Measurements from ENCODE around the gene PUM1. TPM values are rescaled to one million over a fixed set of nuclear protein-coding genes. Genes with fewer than 3 reads are reported as not detected.
"Not testable (repeated sequence)": the region's sequence is repeated elsewhere in the genome, so short reads cannot be mapped to it uniquely, and the experiment has no call there.

PUM1 gene
- total RNA-seq, 1 donor from 2014 or later: 137 TPM

DNA sequence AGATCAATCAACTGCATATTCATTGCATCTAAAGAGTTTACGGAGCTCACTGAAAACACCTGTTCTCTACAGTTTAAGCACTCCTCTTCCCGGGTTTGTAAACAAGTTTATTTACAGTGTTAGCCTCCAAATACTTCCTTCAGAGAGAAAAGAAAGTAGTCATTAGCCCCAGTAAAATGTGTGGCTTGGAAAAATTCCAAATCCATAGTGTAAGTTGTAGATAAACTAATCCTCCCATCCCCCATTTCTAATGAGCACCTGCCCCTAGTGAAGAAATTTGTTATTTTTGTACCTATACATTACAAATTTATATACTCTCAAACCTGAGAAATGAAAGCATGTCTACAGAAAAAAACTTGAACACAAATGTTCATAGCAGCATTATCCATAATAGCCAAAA is 21.9 kb downstream of the PUM1 start:
- Mint-ChIP-seq H3K4me3 (no peak overlapping the region), H3K27me3 (no peaks in the 10 kb centered on the region), H3K9me3 (no peaks in the 10 kb centered on the region), H3K4me1 (peaks cover 51% of the 10 kb centered on the region), H3K27ac (peak overlapping the region; percentile 1), H3K36me3 (ENCODE audit: low read depth) (peaks cover 53% of the 10 kb centered on the region)
- intact Hi-C loops (cut with micrococcal nuclease): no loop called here
- ChIA-PET POLR2A (no interaction called here), CTCF (no interaction called here)
- DNase-seq (no peak), ATAC-seq (ENCODE audit: low read depth) (no peak)
- TF ChIP-seq CTCF (IDR thresholded peaks at IDR 0.05): no peak

GRCh38 chr1:31042656-31043055 is 22.9 kb downstream of the PUM1 start:
- ATAC-seq (ENCODE audit: low read depth) (no peak), DNase-seq (no peak)
- H3K36me3 Mint-ChIP-seq (ENCODE audit: low read depth): peaks cover 61% of the 10 kb centered on the region
- intact Hi-C loops (cut with micrococcal nuclease): no loop called here
- ChIA-PET CTCF (no interaction called here), POLR2A (no interaction called here)
- H3K27ac Mint-ChIP-seq: peak overlapping the region; percentile 52
- no peaks in the 10 kb centered on the region for H3K27me3 Mint-ChIP-seq
- no peaks in the 10 kb centered on the region for H3K9me3 Mint-ChIP-seq
- no peak overlapping the region for H3K4me3 Mint-ChIP-seq
- H3K4me1 Mint-ChIP-seq: peaks cover 57% of the 10 kb centered on the region
- no peak for TF ChIP-seq CTCF (IDR thresholded peaks at IDR 0.05)

- Mint-ChIP-seq H3K27me3 (no peaks in the 10 kb centered on the region), H3K36me3 (ENCODE audit: low read depth) (peaks cover 63% of the 10 kb centered on the region), H3K27ac (no peak overlapping the region), H3K4me3 (no peak overlapping the region), H3K4me1 (peaks cover 55% of the 10 kb centered on the region), H3K9me3 (no peaks in the 10 kb centered on the region)
- TF ChIP-seq CTCF (IDR thresholded peaks at IDR 0.05): no peak
- ChIA-PET CTCF (no interaction called here), POLR2A (no interaction called here)
- DNase-seq (no peak), ATAC-seq (ENCODE audit: low read depth) (no peak)
- intact Hi-C loops (cut with micrococcal nuclease): no loop called here
Measured at GRCh38 chr1:31041529-31041928, 24.0 kb downstream of the PUM1 start.

DNA sequence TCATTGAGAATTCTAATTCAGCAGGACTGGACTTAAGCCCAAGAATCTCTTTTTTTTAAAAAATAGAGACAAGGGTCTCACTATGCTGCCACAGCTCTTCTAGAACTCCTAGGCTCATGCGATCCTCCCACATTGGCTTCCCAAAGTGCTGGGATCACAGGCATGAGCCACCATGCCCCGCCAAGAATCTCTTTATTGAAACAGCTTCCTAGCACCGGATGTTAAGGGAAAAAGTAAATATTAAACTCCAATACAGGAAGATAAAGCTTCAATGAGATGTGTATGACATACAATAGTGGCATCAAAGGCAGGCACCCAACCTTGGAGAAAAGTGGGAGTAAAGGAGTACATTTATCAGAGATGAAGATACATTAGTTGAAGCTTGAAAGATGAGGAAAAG is 25.5 kb downstream of the PUM1 start:
- Mint-ChIP-seq H3K27ac (no peak overlapping the region), H3K9me3 (no peaks in the 10 kb centered on the region), H3K4me1 (peaks cover 56% of the 10 kb centered on the region), H3K4me3 (no peak overlapping the region), H3K27me3 (no peaks in the 10 kb centered on the region), H3K36me3 (ENCODE audit: low read depth) (peaks cover 64% of the 10 kb centered on the region)
- TF ChIP-seq CTCF (IDR thresholded peaks at IDR 0.05): no peak
- ChIA-PET POLR2A (no interaction called here), CTCF (no interaction called here)
- ATAC-seq (ENCODE audit: low read depth) (no peak), DNase-seq (no peak)
- intact Hi-C loops (cut with micrococcal nuclease): no loop called here

GRCh38 chr1:31038935-31039334 is 26.6 kb downstream of the PUM1 start:
- CTCF ChIA-PET; H3K9me3 Mint-ChIP-seq; H3K27ac Mint-ChIP-seq; ATAC-seq (ENCODE audit: low read depth); intact Hi-C loops (cut with micrococcal nuclease); H3K4me3 Mint-ChIP-seq; POLR2A ChIA-PET; H3K27me3 Mint-ChIP-seq; DNase-seq: not testable (repeated sequence)
- H3K36me3 Mint-ChIP-seq (ENCODE audit: low read depth): peaks cover 64% of the 10 kb centered on the region
- H3K4me1 Mint-ChIP-seq: peaks cover 66% of the 10 kb centered on the region

- Mint-ChIP-seq H3K27me3 (no peaks in the 10 kb centered on the region), H3K4me1 (peaks cover 67% of the 10 kb centered on the region), H3K36me3 (ENCODE audit: low read depth) (peaks cover 60% of the 10 kb centered on the region), H3K9me3 (no peaks in the 10 kb centered on the region), H3K27ac (no peak overlapping the region), H3K4me3 (no peak overlapping the region)
- CTCF ChIA-PET: no interaction called here
- ATAC-seq (ENCODE audit: low read depth) (no peak), DNase-seq (no peak)
- POLR2A ChIA-PET: interaction anchor here (0.7 kb wide), 1 partner anchor 48 kb away, joined by 3 read pairs; no protein-coding TSS in a partner anchor
- intact Hi-C loops (cut with micrococcal nuclease): no loop called here
- TF ChIP-seq CTCF (IDR thresholded peaks at IDR 0.05): no peak
Measured at GRCh38 chr1:31038360-31038759, 27.2 kb downstream of the PUM1 start.
